Liver (tissue), 9 donors: ENCODE results near the gene UBFD1. TPM values are rescaled to one million over a fixed set of nuclear protein-coding genes. Genes with fewer than 3 reads are reported as not detected.

ENCODE experiments used
- DNase-seq: peaks from one replicate; pipeline ENCODE4 v3.0.0-alpha.2; 2017; ENCODE audit warnings: low spot score
- H3K27ac ChIP-seq, 2 donors: one replicate each; pipeline ENCODE4 v1.7.0; 2013; ENCODE audit warnings: inconsistent platforms in 2 of 2, low read length in 2 of 2, control low read depth in 1 of 2, low read depth in 1 of 2, mild to moderate bottlenecking in 1 of 2
- H3K27me3 ChIP-seq, 4 donors: one replicate each; pipeline versions ENCODE4 v1.6.1 to v1.7.0; 2013; ENCODE audit warnings: low read length in 3 of 4, inconsistent platforms in 1 of 4, mild to moderate bottlenecking in 1 of 4, moderate library complexity in 1 of 4; ENCODE audit not compliant: control insufficient read depth in 4 of 4, insufficient read depth in 4 of 4
- H3K36me3 ChIP-seq, 4 donors: one replicate each; pipeline versions ENCODE4 v1.6.1 to v1.7.0; 2013; ENCODE audit warnings: low read length in 3 of 4, mild to moderate bottlenecking in 3 of 4, low read depth in 1 of 4, moderate library complexity in 1 of 4; ENCODE audit not compliant: control insufficient read depth in 4 of 4, insufficient read depth in 3 of 4
- H3K4me1 ChIP-seq, 4 donors: one replicate each; pipeline versions ENCODE4 v1.6.1 to v1.7.0; 2013; ENCODE audit warnings: low read length in 3 of 4, mild to moderate bottlenecking in 3 of 4, moderate library complexity in 1 of 4; ENCODE audit not compliant: control insufficient read depth in 4 of 4, insufficient read depth in 4 of 4
- H3K4me3 ChIP-seq, 3 donors: one replicate each; pipeline versions ENCODE4 v1.6.1 to v1.7.0; 2013; ENCODE audit warnings: low read length in 3 of 3, control low read depth in 1 of 3, low read depth in 1 of 3, mild to moderate bottlenecking in 1 of 3
- H3K9ac ChIP-seq, 2 donors: one replicate each; pipeline ENCODE4 v1.7.0; 2013; ENCODE audit warnings: low read length in 2 of 2, mild to moderate bottlenecking in 2 of 2, moderate library complexity in 2 of 2, control low read depth in 1 of 2, low read depth in 1 of 2
- H3K9me3 ChIP-seq, 4 donors: one replicate each; pipeline versions ENCODE4 v1.6.1 to v1.7.0; 2013; ENCODE audit warnings: low read length in 3 of 4; ENCODE audit not compliant: control insufficient read depth in 4 of 4
- EGR1 ChIP-seq, 2 donors: IDR thresholded peaks; 2 replicates each; pipeline ENCODE4 v1.6.1; 2016 to 2018; ENCODE audit warnings: antibody characterized with exemption in 2 of 2, low read depth in 2 of 2
- FOXA1 ChIP-seq: IDR thresholded peaks from 2 replicates; pipeline ENCODE4 v1.6.1; 2016; ENCODE audit warnings: antibody characterized with exemption
- FOXA2 ChIP-seq: IDR thresholded peaks from 2 replicates; pipeline ENCODE4 v1.6.1; 2016; ENCODE audit warnings: antibody characterized with exemption
- GABPA ChIP-seq, 2 donors: IDR thresholded peaks in 1 of 2; conservative IDR thresholded peaks in 1 of 2; 2 replicates each; pipeline ENCODE4 v1.6.1; 2016; ENCODE audit warnings: antibody characterized with exemption in 2 of 2, mild to moderate bottlenecking in 1 of 2, moderate library complexity in 1 of 2
- HNF4A ChIP-seq, 2 donors: conservative IDR thresholded peaks; 2 replicates each; pipeline ENCODE4 v1.6.1; 2016; ENCODE audit warnings: antibody characterized with exemption in 2 of 2, mild to moderate bottlenecking in 2 of 2
- HNF4G ChIP-seq: IDR thresholded peaks from 2 replicates; pipeline ENCODE4 v1.6.1; 2016; ENCODE audit warnings: antibody characterized with exemption
- JUND ChIP-seq, 2 donors: IDR thresholded peaks; 2 replicates each; pipeline ENCODE4 v1.6.1; 2016; ENCODE audit warnings: antibody characterized with exemption in 2 of 2
- NR2F2 ChIP-seq: IDR thresholded peaks from 2 replicates; pipeline ENCODE4 v1.6.1; 2016; ENCODE audit warnings: antibody characterized with exemption
- RAD21 ChIP-seq, 2 donors: IDR thresholded peaks; 2 replicates each; pipeline ENCODE4 v1.6.1; 2016; ENCODE audit warnings: antibody characterized with exemption in 2 of 2, mild to moderate bottlenecking in 2 of 2
- RXRA ChIP-seq, 2 donors: IDR thresholded peaks; 2 replicates each; pipeline ENCODE4 v1.6.1; 2017 to 2018; ENCODE audit warnings: antibody characterized with exemption in 2 of 2, mild to moderate bottlenecking in 1 of 2
- SP1 ChIP-seq: IDR thresholded peaks from 2 replicates; pipeline ENCODE4 v1.6.1; 2018; ENCODE audit warnings: antibody characterized with exemption, mild to moderate bottlenecking
- TAF1 ChIP-seq: conservative IDR thresholded peaks from 2 replicates; pipeline ENCODE4 v1.6.1; 2016; ENCODE audit warnings: antibody characterized with exemption, mild to moderate bottlenecking
- YY1 ChIP-seq: IDR thresholded peaks from 2 replicates; pipeline ENCODE4 v1.6.1; 2016; ENCODE audit warnings: antibody characterized with exemption, mild to moderate bottlenecking
- WGBS: extraction: QIAGEN DNeasy Blood & Tissue Kit; methylation state at CpG from one replicate; pipeline ENCODE4 v1.1.7; 2013; 5-methylcytosine and 5-hydroxymethylcytosine counted together
- polyA plus RNA-seq, 2 donors: library from polyadenylated mRNA; stranded (reverse) in 1 of 2; unstranded in 1 of 2; fragments of 200-250 nt in 1 of 2; fragments of >200 nt in 1 of 2; fragmentation: Nextera tagmentation in 1 of 2; extraction: Ambion mirVana in 1 of 2; gene quantifications; one replicate each; pipeline versions ENCODE4 v1.2.1 to v1.2.3, GENCODE V29; 2013 to 2015
- total RNA-seq, 2 donors: library from RNA; depleted of rRNA; stranded (reverse); fragments of >200 nt; gene quantifications; one replicate each; pipeline ENCODE4 v1.2.3, GENCODE V29; 2014
- TF ChIP-seq, protein P1 (sequence below): IDR thresholded peaks from 2 replicates; pipeline ENCODE4 v1.6.1; 2016; ENCODE audit warnings: antibody characterized with exemption
- TF ChIP-seq, protein P2 (sequence below): IDR thresholded peaks from 2 replicates; pipeline ENCODE4 v1.6.1; 2016; ENCODE audit warnings: antibody characterized with exemption
- TF ChIP-seq, protein P3 (sequence below): IDR thresholded peaks from 2 replicates; pipeline ENCODE4 v1.6.1; 2016; ENCODE audit warnings: antibody characterized with exemption, mild to moderate bottlenecking
- TF ChIP-seq, protein P4 (sequence below): fragments of 150-350 bp; IDR thresholded peaks from 2 replicates; pipeline ENCODE4 v1.5.1; 2017; ENCODE audit warnings: improper control_type of control experiment, low read depth, low read length; ENCODE audit not compliant: missing input control
- TF ChIP-seq, protein P5 (sequence below): IDR thresholded peaks from 2 replicates; pipeline ENCODE4 v1.6.1; 2016; ENCODE audit warnings: antibody characterized with exemption
- donor health status: healthy.
- donor health status: healthy.
- donor health status: healthy.
- donor health status: healthy.
- donor health status: healthy.

The UBFD1 gene
- total and polyA plus RNA-seq, 4 donors: 9.2 to 42.4 (median 25.6) TPM

DNA sequence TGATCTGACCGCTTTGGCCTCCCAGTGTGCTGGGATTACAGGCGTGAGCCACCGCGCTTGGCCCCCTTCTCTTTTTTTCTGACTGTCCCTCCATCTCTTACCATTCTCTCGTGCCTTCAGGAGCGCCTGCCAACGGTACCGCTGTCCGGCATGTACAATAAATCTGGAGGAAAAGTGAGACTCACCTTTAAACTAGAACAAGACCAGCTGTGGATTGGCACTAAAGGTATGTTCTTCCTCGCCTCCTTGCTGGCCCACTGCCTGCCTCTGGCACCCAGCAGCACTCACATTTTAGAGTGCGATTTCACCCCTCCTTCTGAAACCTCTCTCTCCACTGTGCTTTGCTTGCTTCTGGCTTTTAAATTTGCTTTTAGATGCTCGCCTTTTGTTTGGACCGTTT lies 5.0 kb downstream of the UBFD1 start:
- H3K27ac ChIP-seq: no peak overlapping the region
- TF ChIP-seq FOXA2 (no peak), FOXA1 (no peak), YY1 (no peak), RAD21 (IDR thresholded peaks at IDR 0.05) (no peak), TAF1 (no peak), RXRA (IDR thresholded peaks at IDR 0.05) (no peak), SP1 (no peak), NR2F2 (no peak), HNF4G (no peak), EGR1 (IDR thresholded peaks at IDR 0.05; ENCODE audit: low read depth in 2 of 2) (no peak), HNF4A (conservative IDR thresholded peaks at IDR 0.05) (no peak), GABPA (IDR thresholded peaks at IDR 0.05 in 1 of 2, conservative IDR thresholded peaks at IDR 0.05 in 1 of 2) (no peak), JUND (IDR thresholded peaks at IDR 0.05) (no peak)
- TF ChIP-seq, protein P1, sequence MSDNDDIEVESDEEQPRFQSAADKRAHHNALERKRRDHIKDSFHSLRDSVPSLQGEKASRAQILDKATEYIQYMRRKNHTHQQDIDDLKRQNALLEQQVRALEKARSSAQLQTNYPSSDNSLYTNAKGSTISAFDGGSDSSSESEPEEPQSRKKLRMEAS: no peak
- TF ChIP-seq, protein P2, sequence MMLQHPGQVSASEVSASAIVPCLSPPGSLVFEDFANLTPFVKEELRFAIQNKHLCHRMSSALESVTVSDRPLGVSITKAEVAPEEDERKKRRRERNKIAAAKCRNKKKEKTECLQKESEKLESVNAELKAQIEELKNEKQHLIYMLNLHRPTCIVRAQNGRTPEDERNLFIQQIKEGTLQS: no peak
- TF ChIP-seq, protein P3, sequence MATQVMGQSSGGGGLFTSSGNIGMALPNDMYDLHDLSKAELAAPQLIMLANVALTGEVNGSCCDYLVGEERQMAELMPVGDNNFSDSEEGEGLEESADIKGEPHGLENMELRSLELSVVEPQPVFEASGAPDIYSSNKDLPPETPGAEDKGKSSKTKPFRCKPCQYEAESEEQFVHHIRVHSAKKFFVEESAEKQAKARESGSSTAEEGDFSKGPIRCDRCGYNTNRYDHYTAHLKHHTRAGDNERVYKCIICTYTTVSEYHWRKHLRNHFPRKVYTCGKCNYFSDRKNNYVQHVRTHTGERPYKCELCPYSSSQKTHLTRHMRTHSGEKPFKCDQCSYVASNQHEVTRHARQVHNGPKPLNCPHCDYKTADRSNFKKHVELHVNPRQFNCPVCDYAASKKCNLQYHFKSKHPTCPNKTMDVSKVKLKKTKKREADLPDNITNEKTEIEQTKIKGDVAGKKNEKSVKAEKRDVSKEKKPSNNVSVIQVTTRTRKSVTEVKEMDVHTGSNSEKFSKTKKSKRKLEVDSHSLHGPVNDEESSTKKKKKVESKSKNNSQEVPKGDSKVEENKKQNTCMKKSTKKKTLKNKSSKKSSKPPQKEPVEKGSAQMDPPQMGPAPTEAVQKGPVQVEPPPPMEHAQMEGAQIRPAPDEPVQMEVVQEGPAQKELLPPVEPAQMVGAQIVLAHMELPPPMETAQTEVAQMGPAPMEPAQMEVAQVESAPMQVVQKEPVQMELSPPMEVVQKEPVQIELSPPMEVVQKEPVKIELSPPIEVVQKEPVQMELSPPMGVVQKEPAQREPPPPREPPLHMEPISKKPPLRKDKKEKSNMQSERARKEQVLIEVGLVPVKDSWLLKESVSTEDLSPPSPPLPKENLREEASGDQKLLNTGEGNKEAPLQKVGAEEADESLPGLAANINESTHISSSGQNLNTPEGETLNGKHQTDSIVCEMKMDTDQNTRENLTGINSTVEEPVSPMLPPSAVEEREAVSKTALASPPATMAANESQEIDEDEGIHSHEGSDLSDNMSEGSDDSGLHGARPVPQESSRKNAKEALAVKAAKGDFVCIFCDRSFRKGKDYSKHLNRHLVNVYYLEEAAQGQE: no peak
- TF ChIP-seq, protein P4, sequence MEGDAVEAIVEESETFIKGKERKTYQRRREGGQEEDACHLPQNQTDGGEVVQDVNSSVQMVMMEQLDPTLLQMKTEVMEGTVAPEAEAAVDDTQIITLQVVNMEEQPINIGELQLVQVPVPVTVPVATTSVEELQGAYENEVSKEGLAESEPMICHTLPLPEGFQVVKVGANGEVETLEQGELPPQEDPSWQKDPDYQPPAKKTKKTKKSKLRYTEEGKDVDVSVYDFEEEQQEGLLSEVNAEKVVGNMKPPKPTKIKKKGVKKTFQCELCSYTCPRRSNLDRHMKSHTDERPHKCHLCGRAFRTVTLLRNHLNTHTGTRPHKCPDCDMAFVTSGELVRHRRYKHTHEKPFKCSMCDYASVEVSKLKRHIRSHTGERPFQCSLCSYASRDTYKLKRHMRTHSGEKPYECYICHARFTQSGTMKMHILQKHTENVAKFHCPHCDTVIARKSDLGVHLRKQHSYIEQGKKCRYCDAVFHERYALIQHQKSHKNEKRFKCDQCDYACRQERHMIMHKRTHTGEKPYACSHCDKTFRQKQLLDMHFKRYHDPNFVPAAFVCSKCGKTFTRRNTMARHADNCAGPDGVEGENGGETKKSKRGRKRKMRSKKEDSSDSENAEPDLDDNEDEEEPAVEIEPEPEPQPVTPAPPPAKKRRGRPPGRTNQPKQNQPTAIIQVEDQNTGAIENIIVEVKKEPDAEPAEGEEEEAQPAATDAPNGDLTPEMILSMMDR: no peak
- TF ChIP-seq, protein P5, sequence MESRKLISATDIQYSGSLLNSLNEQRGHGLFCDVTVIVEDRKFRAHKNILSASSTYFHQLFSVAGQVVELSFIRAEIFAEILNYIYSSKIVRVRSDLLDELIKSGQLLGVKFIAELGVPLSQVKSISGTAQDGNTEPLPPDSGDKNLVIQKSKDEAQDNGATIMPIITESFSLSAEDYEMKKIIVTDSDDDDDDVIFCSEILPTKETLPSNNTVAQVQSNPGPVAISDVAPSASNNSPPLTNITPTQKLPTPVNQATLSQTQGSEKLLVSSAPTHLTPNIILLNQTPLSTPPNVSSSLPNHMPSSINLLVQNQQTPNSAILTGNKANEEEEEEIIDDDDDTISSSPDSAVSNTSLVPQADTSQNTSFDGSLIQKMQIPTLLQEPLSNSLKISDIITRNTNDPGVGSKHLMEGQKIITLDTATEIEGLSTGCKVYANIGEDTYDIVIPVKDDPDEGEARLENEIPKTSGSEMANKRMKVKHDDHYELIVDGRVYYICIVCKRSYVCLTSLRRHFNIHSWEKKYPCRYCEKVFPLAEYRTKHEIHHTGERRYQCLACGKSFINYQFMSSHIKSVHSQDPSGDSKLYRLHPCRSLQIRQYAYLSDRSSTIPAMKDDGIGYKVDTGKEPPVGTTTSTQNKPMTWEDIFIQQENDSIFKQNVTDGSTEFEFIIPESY: no peak
- H3K36me3 ChIP-seq: peaks cover 13 to 73% (median 60%) of the 10 kb centered on the region in 4 donors
- no peak overlapping the region for H3K9ac ChIP-seq
- H3K4me3 ChIP-seq: no peak overlapping the region
- H3K4me1 ChIP-seq: peaks cover 2 to 19% (median 14%) of the 10 kb centered on the region in 4 donors
- H3K9me3 ChIP-seq: no peaks in the 10 kb centered on the region
- no peaks in the 10 kb centered on the region for H3K27me3 ChIP-seq
- DNase-seq: no peak
- WGBS: 98% methylated on average over 13 of the region's 13 CpGs
